Aorta (tissue), 4 donors: Measurements from ENCODE around the gene ALKBH2. TPM values are rescaled to one million over a fixed set of nuclear protein-coding genes. Genes with fewer than 3 reads are reported as not detected.

Experiments used
- polyA plus RNA-seq, 2 donors: library from polyadenylated mRNA; stranded (reverse); fragments of 200-250 nt; gene quantifications; one replicate each; pipeline ENCODE4 v1.2.3, GENCODE V29; 2013
- total RNA-seq, 2 donors: library from RNA; stranded (reverse); fragmentation: NEBNext Ultra II Directional; extraction: Animal tissue kit (Norgen Biotek cat#: 25700); gene quantifications; one replicate each; pipeline ENCODE4 v1.2.1, GENCODE V29; 2021
- donor health status: healthy with polysubstance abuse.
- donor health status: Bipolar disorder and iron deficiency.
- donor health status: DM: no; HTN: no; CAD: no.
- donor health status: DM: yes; HTN: yes; CAD: no.

ALKBH2 gene
- total and polyA plus RNA-seq, 4 donors, result 11.0 to 36.3 (median 12.4) TPM

Other genes with a start within 250 kb of the ALKBH2 start
- gene SSH1, start 235.9 kb downstream of the ALKBH2 start, total RNA-seq, result 10 to 100 TPM; 60.4 to 61.6 TPM
- gene SSH1, start 235.9 kb downstream of the ALKBH2 start, polyA plus RNA-seq, result 10 to 100 TPM in 1 of 2 donors, 1 to 10 TPM in 1; 5.3 to 10.0 TPM
- not detected for gene DAO, start 213.4 kb downstream of the ALKBH2 start, total RNA-seq
- not detected for gene DAO, start 213.4 kb downstream of the ALKBH2 start, polyA plus RNA-seq
- not detected for gene SVOP, start 72.4 kb downstream of the ALKBH2 start, total RNA-seq
- not detected for gene SVOP, start 72.4 kb downstream of the ALKBH2 start, polyA plus RNA-seq
- 10 to 100 TPM in 1 of 2 donors, 1 to 10 TPM in 1; 7.3 to 14.8 TPM for gene USP30, start 40.9 kb downstream of the ALKBH2 start, total RNA-seq
- 1 to 10 TPM; 4.1 to 6.6 TPM for gene USP30, start 40.9 kb downstream of the ALKBH2 start, polyA plus RNA-seq
- 10 to 100 TPM in 1 of 2 donors, 1 to 10 TPM in 1; 9.1 to 17.6 TPM for gene UNG, start 4.1 kb upstream of the ALKBH2 start, total RNA-seq
- gene UNG, start 4.1 kb upstream of the ALKBH2 start, polyA plus RNA-seq, result 1 to 10 TPM; 7.4 to 8.5 TPM
- gene ACACB, start 23.1 kb upstream of the ALKBH2 start, total RNA-seq, result 10 to 100 TPM; 46.8 to 70.3 TPM
- 10 to 100 TPM in 1 of 2 donors, 1 to 10 TPM in 1; 8.4 to 13.4 TPM for gene ACACB, start 23.1 kb upstream of the ALKBH2 start, polyA plus RNA-seq
- not detected for gene FOXN4, start 215.8 kb upstream of the ALKBH2 start, total RNA-seq
- gene FOXN4, start 215.8 kb upstream of the ALKBH2 start, polyA plus RNA-seq, result not detected